ENCODE measurements around the gene ZNF548. TPM values are rescaled to one million over a fixed set of nuclear protein-coding genes. Genes with fewer than 3 reads are reported as not detected.
A peak's percentile ranks its signal among the peaks of the same experiment; 100 is the strongest.
"Not testable (repeated sequence)": the region's sequence is repeated elsewhere in the genome, so short reads cannot be mapped to it uniquely, and the experiment has no call there.

Gene ZNF548
- total and polyA plus RNA-seq, 3 donors from 2014 or later = 14.6 to 39.3 (median 35.4) TPM

DNA sequence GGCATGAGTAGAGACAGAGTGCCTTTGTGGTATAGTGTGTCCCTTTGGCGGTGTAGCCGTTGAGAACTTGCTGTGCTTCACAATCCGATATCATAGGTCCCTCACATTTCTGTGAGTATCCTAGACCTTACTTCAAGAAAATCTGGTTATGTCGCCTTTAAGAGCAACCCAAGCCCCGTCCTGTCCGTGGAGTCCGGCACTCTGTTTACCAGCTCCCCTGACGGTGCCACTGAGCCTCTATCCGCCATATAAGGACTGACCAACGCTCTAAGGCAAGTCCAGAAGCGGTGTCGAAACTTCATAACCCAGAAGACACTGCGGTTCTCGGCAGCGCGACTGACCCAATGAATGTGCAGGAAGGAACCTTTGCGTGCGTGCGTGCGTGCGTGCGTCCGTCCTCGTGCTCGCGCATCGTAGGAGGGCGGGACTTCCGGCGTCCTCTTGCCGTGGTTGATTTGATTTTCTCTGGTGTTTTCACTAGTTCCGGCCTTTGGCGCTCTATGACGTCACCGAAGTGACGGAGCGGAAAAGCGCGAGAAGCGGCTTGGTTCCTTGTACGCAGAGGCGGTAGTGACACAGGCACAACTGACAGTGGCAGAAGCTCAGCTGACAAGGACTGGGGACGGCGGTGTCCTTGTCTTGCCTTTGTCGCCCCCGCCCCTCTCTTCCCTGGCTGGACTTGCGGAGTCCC, 26.5 kb upstream of the ZNF548 start, which contains the start of the genes TRAPPC2B and ZNF547:
Gene TRAPPC2B (plus strand): TSS at position 555 of the 691 bp plus-strand sequence. CDS start 1,283 bp downstream, outside the sequence.
Gene ZNF547 (plus strand): TSS at position 555 of the 691 bp plus-strand sequence. CDS start 5,005 bp downstream, outside the sequence.
- Histone ChIP-seq H3K4me1 (peaks cover 13% of the 10 kb centered on the region), H3K9me3 (no peaks in the 10 kb centered on the region), H3K27me3 (no peaks in the 10 kb centered on the region), H3K27ac (peak within 1 kb of the TSS; percentile 91 to 96), H3K36me3 (ENCODE audit: low read depth, missing control alignments) (no peaks in the 10 kb centered on the region), H3K4me3 (peak within 1 kb of the TSS; percentile 74 to 98)
- no peak for TF ChIP-seq POLR2A (IDR thresholded peaks at IDR 0.05)
- TF ChIP-seq, protein P1, sequence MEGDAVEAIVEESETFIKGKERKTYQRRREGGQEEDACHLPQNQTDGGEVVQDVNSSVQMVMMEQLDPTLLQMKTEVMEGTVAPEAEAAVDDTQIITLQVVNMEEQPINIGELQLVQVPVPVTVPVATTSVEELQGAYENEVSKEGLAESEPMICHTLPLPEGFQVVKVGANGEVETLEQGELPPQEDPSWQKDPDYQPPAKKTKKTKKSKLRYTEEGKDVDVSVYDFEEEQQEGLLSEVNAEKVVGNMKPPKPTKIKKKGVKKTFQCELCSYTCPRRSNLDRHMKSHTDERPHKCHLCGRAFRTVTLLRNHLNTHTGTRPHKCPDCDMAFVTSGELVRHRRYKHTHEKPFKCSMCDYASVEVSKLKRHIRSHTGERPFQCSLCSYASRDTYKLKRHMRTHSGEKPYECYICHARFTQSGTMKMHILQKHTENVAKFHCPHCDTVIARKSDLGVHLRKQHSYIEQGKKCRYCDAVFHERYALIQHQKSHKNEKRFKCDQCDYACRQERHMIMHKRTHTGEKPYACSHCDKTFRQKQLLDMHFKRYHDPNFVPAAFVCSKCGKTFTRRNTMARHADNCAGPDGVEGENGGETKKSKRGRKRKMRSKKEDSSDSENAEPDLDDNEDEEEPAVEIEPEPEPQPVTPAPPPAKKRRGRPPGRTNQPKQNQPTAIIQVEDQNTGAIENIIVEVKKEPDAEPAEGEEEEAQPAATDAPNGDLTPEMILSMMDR (IDR thresholded peaks at IDR 0.05) = peak in 1 of 3 experiments; percentile 39
- intact Hi-C loops (cut with DNase I; ENCODE audit: low total_unique reads) = no loop called here
- DNase-seq = peak; percentile 100
- WGBS, 2 donors = 1 to 2% methylated on average over 22 to 46 of the region's 47 CpGs

DNA sequence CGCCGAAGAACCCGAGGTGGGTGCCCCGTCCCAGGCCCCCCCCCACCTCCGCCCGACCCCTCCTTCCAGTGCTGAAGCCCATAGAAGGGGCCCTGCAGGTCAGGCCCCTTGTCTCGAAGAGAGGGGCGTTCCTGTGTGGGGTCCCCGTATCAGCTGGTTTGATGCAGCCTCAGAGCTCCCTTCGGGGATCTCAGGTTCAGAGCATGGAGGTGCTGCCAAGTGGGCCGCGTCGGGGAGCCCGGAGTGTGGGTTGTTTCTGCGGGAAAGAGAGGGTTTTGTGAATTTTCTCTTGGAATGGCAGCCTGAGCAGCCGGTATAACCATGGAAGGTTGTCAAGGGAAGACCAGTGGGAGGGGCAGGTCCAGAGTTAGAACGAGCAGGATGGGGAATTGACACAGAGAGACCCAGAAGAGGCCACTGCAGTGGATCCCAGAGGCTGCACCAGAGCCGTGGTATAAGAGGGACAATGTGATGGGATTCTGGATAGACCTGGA, 25.9 kb upstream of the ZNF548 start:
- H3K36me3 ChIP-seq (ENCODE audit: low read depth, missing control alignments) = no peaks in the 10 kb centered on the region
- no peaks in the 10 kb centered on the region for H3K9me3 ChIP-seq
- WGBS, 2 donors = 1% methylated on average over 9 to 18 of the region's 18 CpGs
- intact Hi-C loops (cut with DNase I; ENCODE audit: low total_unique reads) = no loop called here
- peak overlapping the region; percentile 91 to 96 for H3K27ac ChIP-seq
- DNase-seq = no peak
- TF ChIP-seq, protein P1 (IDR thresholded peaks at IDR 0.05) = no peak
- no peak for TF ChIP-seq POLR2A (IDR thresholded peaks at IDR 0.05)
- no peaks in the 10 kb centered on the region for H3K27me3 ChIP-seq
- peak overlapping the region; percentile 74 to 98 for H3K4me3 ChIP-seq
- peaks cover 13% of the 10 kb centered on the region for H3K4me1 ChIP-seq

DNA sequence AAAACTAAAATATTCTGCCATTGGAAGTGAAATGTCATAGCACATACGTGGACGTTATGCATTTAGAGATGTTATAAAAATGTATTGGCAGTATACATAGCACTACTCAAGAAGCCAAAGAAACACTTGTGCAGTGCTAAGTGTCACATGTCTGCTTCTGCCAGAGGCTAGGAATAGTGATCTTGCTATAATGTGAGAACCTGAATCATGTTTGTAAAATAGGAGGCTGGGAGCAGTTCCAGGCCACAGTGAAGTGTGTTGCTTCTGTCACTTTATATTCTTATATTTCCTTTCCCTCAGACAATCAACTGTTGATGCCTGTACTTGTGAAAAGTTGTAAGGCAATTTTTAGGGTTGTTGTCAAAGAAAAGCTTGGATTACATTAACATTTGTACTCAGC, 22.9 kb upstream of the ZNF548 start:
- DNase-seq = no peak
- H3K4me3 ChIP-seq = no peak overlapping the region
- no peaks in the 10 kb centered on the region for H3K36me3 ChIP-seq (ENCODE audit: low read depth, missing control alignments)
- 92 to 97% methylated on average over 2 of the region's 2 CpGs for WGBS, 2 donors
- no peaks in the 10 kb centered on the region for H3K27me3 ChIP-seq
- peaks cover 6% of the 10 kb centered on the region for H3K4me1 ChIP-seq
- intact Hi-C loops (cut with DNase I; ENCODE audit: low total_unique reads) = no loop called here
- no peaks in the 10 kb centered on the region for H3K9me3 ChIP-seq
- TF ChIP-seq, protein P1 (IDR thresholded peaks at IDR 0.05) = no peak
- TF ChIP-seq POLR2A (IDR thresholded peaks at IDR 0.05) = no peak
- H3K27ac ChIP-seq = no peak overlapping the region

DNA sequence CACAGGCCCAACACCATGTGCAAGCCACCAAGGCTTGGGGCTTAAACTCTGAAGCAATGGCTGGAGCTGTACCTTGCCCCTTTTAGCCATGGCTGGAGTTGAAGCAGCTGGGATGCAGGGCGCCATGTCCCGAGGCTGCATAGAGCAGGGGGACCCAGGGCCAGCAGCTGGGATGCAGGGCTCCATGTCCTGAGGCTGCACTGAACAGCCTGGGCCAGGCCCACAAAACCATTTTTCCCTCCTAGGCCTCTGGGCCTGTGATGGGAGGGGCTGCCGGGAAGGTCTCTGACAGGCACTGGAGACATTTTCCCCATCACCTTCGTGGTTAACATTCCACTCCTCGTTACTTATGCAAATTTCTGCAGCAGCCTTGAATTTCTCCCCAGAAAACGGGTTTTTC, 15.5 kb upstream of the ZNF548 start:
- no peaks in the 10 kb centered on the region for H3K36me3 ChIP-seq (ENCODE audit: low read depth, missing control alignments)
- no peaks in the 10 kb centered on the region for H3K9me3 ChIP-seq
- no peak overlapping the region for H3K4me3 ChIP-seq
- no peaks in the 10 kb centered on the region for H3K4me1 ChIP-seq
- 93 to 95% methylated on average over 5 to 6 of the region's 6 CpGs for WGBS, 2 donors
- DNase-seq = no peak
- TF ChIP-seq, protein P1 (IDR thresholded peaks at IDR 0.05) = no peak
- no peak for TF ChIP-seq POLR2A (IDR thresholded peaks at IDR 0.05)
- H3K27ac ChIP-seq = no peak overlapping the region
- intact Hi-C loops (cut with DNase I; ENCODE audit: low total_unique reads) = no loop called here
- no peaks in the 10 kb centered on the region for H3K27me3 ChIP-seq

DNA sequence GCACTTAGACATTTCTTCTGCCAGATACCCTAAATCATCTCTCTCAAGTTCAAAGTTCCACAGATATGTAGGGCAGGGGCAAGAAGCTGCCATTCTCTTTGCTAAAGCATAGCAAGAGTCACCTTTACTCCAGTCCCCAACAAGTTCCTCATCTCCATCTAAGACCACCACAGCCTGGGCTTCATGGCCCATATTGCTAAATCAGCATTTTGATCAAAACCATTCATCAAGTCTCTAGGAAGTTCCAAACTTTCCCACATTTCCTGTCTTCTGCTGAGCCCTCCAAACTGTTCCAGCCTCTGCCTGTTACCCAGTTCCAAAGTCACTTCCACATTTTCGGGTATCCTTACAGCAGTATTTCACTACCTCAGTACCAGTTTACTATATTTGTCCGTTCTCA, 15.0 kb upstream of the ZNF548 start:
- H3K9me3 ChIP-seq; H3K4me1 ChIP-seq; H3K27ac ChIP-seq; H3K36me3 ChIP-seq (ENCODE audit: low read depth, missing control alignments); intact Hi-C loops (cut with DNase I; ENCODE audit: low total_unique reads); H3K27me3 ChIP-seq; H3K4me3 ChIP-seq; DNase-seq: not testable (repeated sequence)
- WGBS, 2 donors = 93 to 95% methylated on average over 2 of the region's 2 CpGs

Data from testis (tissue), 3 donors.